Pancreas (tissue), 10 donors: ENCODE measurements around the gene RGMB. TPM values are rescaled to one million over a fixed set of nuclear protein-coding genes. Genes with fewer than 3 reads are reported as not detected.
A peak's percentile ranks its signal among the peaks of the same experiment; 100 is the strongest.

Experiments
- ATAC-seq, 4 donors: fragments of 200-7000 bp; cut with Tn5 transposase; one replicate each; pipeline versions ENCODE4 v1.8.0 to v1.9.1; 2020; ENCODE audit warnings: mild to moderate bottlenecking in 4 of 4, moderate library complexity in 4 of 4
- DNase-seq, 6 donors: peaks; one replicate each; pipeline ENCODE4 v3.0.0-alpha.2; 2020
- FAIRE-seq: peaks from 2 replicates; lab custom pipeline; 2012; peaks lifted over from hg19 to GRCh38; lab: Jason Lieb, UNC
- H3K27ac ChIP-seq, 4 donors: fragments of 200-600 bp; sonication (generic); 1 replicate in 3 of 4; 2 replicates in 1 of 4; pipeline versions ENCODE4 v1.5.0 to v1.8.0; 2020
- H3K27me3 ChIP-seq, 4 donors: fragments of 200-600 bp; one replicate each; pipeline ENCODE4 v1.8.0; 2021
- H3K36me3 ChIP-seq, 3 donors: fragments of 200-600 bp; sonication (generic) in 1 of 3; one replicate each; pipeline versions ENCODE4 v1.5.0 to v1.8.0; 2020 to 2021
- H3K4me1 ChIP-seq, 3 donors: fragments of 200-600 bp; one replicate each; pipeline ENCODE4 v1.8.0; 2021
- H3K4me3 ChIP-seq, 4 donors: fragments of 200-600 bp; sonication (generic) in 2 of 4; one replicate each; pipeline versions ENCODE4 v1.5.0 to v1.8.0; 2020 to 2021
- H3K9me3 ChIP-seq, 4 donors: fragments of 200-600 bp; one replicate each; pipeline ENCODE4 v1.8.0; 2021
- CTCF ChIP-seq, 4 donors: fragments of 200-600 bp; sonication (generic) in 3 of 4; IDR thresholded peaks; one replicate each; pipeline versions ENCODE4 v1.5.0 to v1.8.0; 2021; ENCODE audit warnings: antibody characterized with exemption in 4 of 4
- WGBS, 2 donors: extraction: QIAGEN DNeasy Blood & Tissue Kit; methylation state at CpG; one replicate each; pipeline ENCODE4 v1.1.7; 2013; 5-methylcytosine and 5-hydroxymethylcytosine counted together
- intact Hi-C, 3 donors: fragments of 100-400 bp; cut with DNase I; formaldehyde crosslinking; loops; one replicate each; pipeline versions ENCODE4 v1.11.1 to v1.14.2; 2022
- polyA plus RNA-seq, 2 donors: library from polyadenylated mRNA; stranded (reverse); fragments of 200-250 nt; gene quantifications; one replicate each; pipeline ENCODE4 v1.2.3, GENCODE V29; 2013
- total RNA-seq, 6 donors: library from RNA; stranded (reverse); fragmentation: NEBNext Ultra II Directional in 4 of 6; extraction: Animal tissue kit (Norgen Biotek cat#: 25700) in 4 of 6; gene quantifications; one replicate each; pipeline versions ENCODE4 v1.2.1 to v1.2.4, GENCODE V29; 2021 to 2023
- donor health status: healthy with polysubstance abuse.
- donor health status: DM: no; HTN: no; CAD: no; lungs with moderate emphysema.
- donor health status: DM: no; HTN: no; CAD: no.
- donor health status: control.
- donor health status: control.
- donor health status: Bipolar disorder and iron deficiency.
- donor health status: DM: yes; HTN: yes; CAD: no.
- donor health status: DM: no; HTN: no; CAD: no.
- donor health status: DM: no; HTN: no; CAD: no.
- donor health status: DM: yes; HTN: yes; CAD: no.

RGMB gene
- total and polyA plus RNA-seq, 8 donors: 2.7 to 15.3 (median 8.6) TPM

- Histone ChIP-seq H3K9me3 (no peaks in the 10 kb centered on the region), H3K27ac (no peak overlapping the region), H3K4me3 (no peak overlapping the region), H3K27me3 (no peaks in the 10 kb centered on the region), H3K36me3 (peaks cover 0 to 13% (median 8%) of the 10 kb centered on the region in 3 donors), H3K4me1 (peaks cover 0 to 12% (median 10%) of the 10 kb centered on the region in 3 donors)
- no peak for TF ChIP-seq CTCF (IDR thresholded peaks at IDR 0.05)
- intact Hi-C loops: no loop called here
- FAIRE-seq (no peak), ATAC-seq (no peak), DNase-seq (peak in 2 of 6 donors; percentile 11 to 66)
- WGBS, 2 donors: 94 to 99% methylated on average over 14 of the region's 14 CpGs
Observed at GRCh38 chr5:98793223-98793622, 19.8 kb downstream of the RGMB start.

- Histone ChIP-seq H3K4me3 (no peak overlapping the region), H3K27ac (no peak overlapping the region), H3K9me3 (no peaks in the 10 kb centered on the region), H3K36me3 (peaks cover 0 to 12% (median 8%) of the 10 kb centered on the region in 3 donors), H3K27me3 (no peaks in the 10 kb centered on the region), H3K4me1 (peaks cover 0 to 10% (median 9%) of the 10 kb centered on the region in 3 donors)
- WGBS, 2 donors: 85 to 94% methylated on average over 7 of the region's 7 CpGs
- ATAC-seq (no peak), DNase-seq (no peak), FAIRE-seq (no peak)
- intact Hi-C loops: no loop called here
- TF ChIP-seq CTCF (IDR thresholded peaks at IDR 0.05): no peak
Observed at GRCh38 chr5:98794001-98794400, 20.5 kb downstream of the RGMB start.

- H3K4me3 ChIP-seq: no peak overlapping the region
- DNase-seq (no peak), ATAC-seq (no peak), FAIRE-seq (no peak)
- no peak for TF ChIP-seq CTCF (IDR thresholded peaks at IDR 0.05)
- peaks cover 0 to 12% (median 8%) of the 10 kb centered on the region in 3 donors for H3K36me3 ChIP-seq
- intact Hi-C loops: no loop called here
- no peaks in the 10 kb centered on the region for H3K9me3 ChIP-seq
- H3K27ac ChIP-seq: no peak overlapping the region
- H3K4me1 ChIP-seq: peaks cover 0 to 5% (median 5%) of the 10 kb centered on the region in 3 donors
- H3K27me3 ChIP-seq: no peaks in the 10 kb centered on the region
- 77 to 81% methylated on average over 9 of the region's 9 CpGs for WGBS, 2 donors
Observed at GRCh38 chr5:98794414-98795080, 21.1 kb downstream of the RGMB start.

DNA sequence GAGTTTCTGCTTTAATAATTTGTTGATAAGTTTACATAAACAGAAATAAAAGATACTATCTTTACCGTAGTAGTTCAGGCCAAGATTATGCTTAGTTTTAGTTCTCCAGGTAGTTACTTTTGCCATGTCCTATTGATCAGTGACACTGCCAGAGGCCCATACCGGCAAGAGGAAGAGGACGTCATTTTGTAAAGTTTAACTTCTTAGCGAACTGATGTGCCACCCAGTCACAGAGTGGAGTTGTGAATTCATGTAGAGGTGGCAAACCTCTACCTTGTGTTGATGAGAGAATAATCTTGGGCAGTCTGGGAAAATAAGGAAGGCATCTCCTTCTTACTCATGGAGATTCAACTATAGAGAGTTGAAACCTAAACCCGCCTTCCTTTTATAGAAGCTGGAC, 21.8 kb downstream of the RGMB start:
- FAIRE-seq: no peak
- peaks cover 0 to 12% (median 8%) of the 10 kb centered on the region in 3 donors for H3K36me3 ChIP-seq
- H3K9me3 ChIP-seq: no peaks in the 10 kb centered on the region
- no peak for TF ChIP-seq CTCF (IDR thresholded peaks at IDR 0.05)
- no peaks in the 10 kb centered on the region for H3K27me3 ChIP-seq
- DNase-seq: no peak
- ATAC-seq: no peak
- intact Hi-C loops: no loop called here
- 51 to 52% methylated on average over 5 of the region's 5 CpGs for WGBS, 2 donors
- H3K4me1 ChIP-seq: peaks cover 0 to 5% (median 4%) of the 10 kb centered on the region in 3 donors
- no peak overlapping the region for H3K27ac ChIP-seq
- H3K4me3 ChIP-seq: no peak overlapping the region
